NT2/D1 (cell line): ENCODE measurements around the gene THNSL1.

ENCODE experiments used
- DNase-seq: peaks from one replicate; pipeline ENCODE4 v3.0.0-alpha.2; 2011; ENCODE audit warnings: low read depth, low spot score
- H3K27me3 ChIP-seq: 2 replicates; pipeline ENCODE4 v1.6.0; 2011; ENCODE audit warnings: mild to moderate bottlenecking; ENCODE audit not compliant: insufficient read length, insufficient read depth
- H3K36me3 ChIP-seq: 2 replicates; pipeline ENCODE4 v1.6.1; 2011; ENCODE audit warnings: mild to moderate bottlenecking, low read length, mixed read lengths; ENCODE audit not compliant: insufficient read depth, insufficient read length
- H3K4me1 ChIP-seq: 2 replicates; pipeline ENCODE4 v1.5.1; 2011; ENCODE audit not compliant: insufficient read depth, insufficient read length
- H3K4me3 ChIP-seq: 2 replicates; pipeline ENCODE4 v1.5.1; 2011; ENCODE audit warnings: low read depth; ENCODE audit not compliant: insufficient read length
- H3K9ac ChIP-seq: 2 replicates; pipeline ENCODE4 v1.6.0; 2011; ENCODE audit warnings: low read depth; ENCODE audit not compliant: insufficient read length
- H3K9me3 ChIP-seq: 2 replicates; pipeline ENCODE4 v1.5.1; 2011; ENCODE audit warnings: mild to moderate bottlenecking, low read length; ENCODE audit not compliant: insufficient read depth
- SUZ12 ChIP-seq: IDR thresholded peaks from 2 replicates; pipeline ENCODE4 v1.6.1; 2011; ENCODE audit not compliant: insufficient read length, insufficient read depth; ENCODE audit errors: extremely low read depth
- YY1 ChIP-seq: IDR thresholded peaks from 2 replicates; pipeline ENCODE4 v1.6.1; 2011; ENCODE audit not compliant: insufficient read length, insufficient read depth
- ZNF274 ChIP-seq: IDR thresholded peaks from 2 replicates; pipeline ENCODE4 v1.6.1; 2011; ENCODE audit warnings: mild to moderate bottlenecking, low read depth, low read length

THNSL1 gene

GRCh38 chr10:25014579-25014978, 1.8 kb upstream of the THNSL1 start:
- H3K4me3 ChIP-seq, result no peak overlapping the region
- TF ChIP-seq ZNF274 (no peak), YY1 (no peak), SUZ12 (no peak)
- H3K36me3 ChIP-seq, result no peaks in the 10 kb centered on the region
- H3K4me1 ChIP-seq, result no peaks in the 10 kb centered on the region
- H3K27me3 ChIP-seq, result no peaks in the 10 kb centered on the region
- no peaks in the 10 kb centered on the region for H3K9me3 ChIP-seq
- no peak for DNase-seq
- H3K9ac ChIP-seq, result no peak overlapping the region

- TF ChIP-seq SUZ12, result no peak
- no peak for TF ChIP-seq ZNF274
- no peak for TF ChIP-seq YY1
- H3K9me3 ChIP-seq, result no peaks in the 10 kb centered on the region
- no peaks in the 10 kb centered on the region for H3K36me3 ChIP-seq
- no peaks in the 10 kb centered on the region for H3K27me3 ChIP-seq
- peak; percentile 86 for DNase-seq
- H3K9ac ChIP-seq, result peak within 1 kb of the TSS; percentile 95
- peak within 1 kb of the TSS; percentile 95 for H3K4me3 ChIP-seq
- no peaks in the 10 kb centered on the region for H3K4me1 ChIP-seq
Measured at GRCh38 chr10:25015828-25016375, 510 bp upstream of the THNSL1 start, which contains the start of gene ENKUR. TSS of gene ENKUR (minus strand) at chr10:25016158. CDS start at chr10:25015936, 222 bp downstream.

- Histone ChIP-seq H3K27me3 (no peaks in the 10 kb centered on the region), H3K4me1 (no peaks in the 10 kb centered on the region), H3K36me3 (no peaks in the 10 kb centered on the region), H3K4me3 (peak overlapping the region; percentile 95), H3K9me3 (no peaks in the 10 kb centered on the region), H3K9ac (peak overlapping the region; percentile 86)
- DNase-seq, result peak; percentile 11
- TF ChIP-seq YY1 (no peak), ZNF274 (no peak), SUZ12 (no peak)
Measured at GRCh38 chr10:25017154-25017590, 760 bp downstream of the THNSL1 start.

GRCh38 chr10:25017661-25018060, 1.2 kb downstream of the THNSL1 start:
- Histone ChIP-seq H3K36me3 (no peaks in the 10 kb centered on the region), H3K4me1 (no peaks in the 10 kb centered on the region), H3K9me3 (no peaks in the 10 kb centered on the region), H3K27me3 (no peaks in the 10 kb centered on the region), H3K9ac (no peak overlapping the region), H3K4me3 (no peak overlapping the region)
- peak; percentile 1 for DNase-seq
- TF ChIP-seq ZNF274 (no peak), YY1 (no peak), SUZ12 (no peak)

GRCh38 chr10:25018703-25019102, 2.3 kb downstream of the THNSL1 start:
- Histone ChIP-seq H3K4me3 (no peak overlapping the region), H3K27me3 (no peaks in the 10 kb centered on the region), H3K36me3 (no peaks in the 10 kb centered on the region), H3K9me3 (no peaks in the 10 kb centered on the region), H3K4me1 (no peaks in the 10 kb centered on the region), H3K9ac (no peak overlapping the region)
- no peak for TF ChIP-seq YY1
- TF ChIP-seq ZNF274, result no peak
- TF ChIP-seq SUZ12, result no peak
- DNase-seq, result no peak

- no peak overlapping the region for H3K4me3 ChIP-seq
- no peak for TF ChIP-seq SUZ12
- no peak for TF ChIP-seq YY1
- no peak for TF ChIP-seq ZNF274
- no peaks in the 10 kb centered on the region for H3K4me1 ChIP-seq
- no peaks in the 10 kb centered on the region for H3K9me3 ChIP-seq
- no peak for DNase-seq
- no peak overlapping the region for H3K9ac ChIP-seq
- H3K27me3 ChIP-seq, result no peaks in the 10 kb centered on the region
- peaks cover 4% of the 10 kb centered on the region for H3K36me3 ChIP-seq
Measured at GRCh38 chr10:25023278-25023677, 6.9 kb downstream of the THNSL1 start.

GRCh38 chr10:25024528-25024927, 8.1 kb downstream of the THNSL1 start:
- TF ChIP-seq SUZ12 (no peak), YY1 (no peak), ZNF274 (no peak)
- no peak overlapping the region for H3K9ac ChIP-seq
- no peaks in the 10 kb centered on the region for H3K27me3 ChIP-seq
- no peaks in the 10 kb centered on the region for H3K9me3 ChIP-seq
- H3K4me3 ChIP-seq, result no peak overlapping the region
- peaks cover 4% of the 10 kb centered on the region for H3K36me3 ChIP-seq
- no peak for DNase-seq
- H3K4me1 ChIP-seq, result no peaks in the 10 kb centered on the region

- Histone ChIP-seq H3K9me3 (no peaks in the 10 kb centered on the region), H3K4me1 (no peaks in the 10 kb centered on the region), H3K4me3 (no peak overlapping the region), H3K27me3 (no peaks in the 10 kb centered on the region), H3K9ac (no peak overlapping the region), H3K36me3 (peaks cover 4% of the 10 kb centered on the region)
- no peak for DNase-seq
- TF ChIP-seq ZNF274, result no peak
- no peak for TF ChIP-seq SUZ12
- no peak for TF ChIP-seq YY1
Measured at GRCh38 chr10:25026463-25026862, 10.1 kb downstream of the THNSL1 start.
